BJ (cell line): ENCODE data around the gene DDX24. TPM values are rescaled to one million over a fixed set of nuclear protein-coding genes. Genes with fewer than 3 reads are reported as not detected.
A peak's percentile ranks its signal among the peaks of the same experiment; 100 is the strongest.

Experiments used
- CTCF ChIA-PET: fragments of 350-600 bp; formaldehyde crosslinking; extraction: SDS; loops from one replicate; lab custom pipeline; 2021; ENCODE audit warnings: antibody characterized with exemption, inconsistent platforms; lab: Yijun Ruan, JAX
- POLR2A ChIA-PET: fragments of 300-600 bp; sonication (Branson Sonifier 250); formaldehyde crosslinking; extraction: SDS; loops from one replicate; lab custom pipeline; 2021; ENCODE audit warnings: antibody characterized with exemption; lab: Charles Lee
- DNase-seq: peaks from one replicate; pipeline ENCODE4 v3.0.0-alpha.2; 2011; ENCODE audit warnings: low read depth
- H3K27me3 ChIP-seq: 2 replicates; pipeline ENCODE4 v1.6.0; 2011; ENCODE audit warnings: low read length; ENCODE audit not compliant: control insufficient read depth, insufficient read depth
- H3K36me3 ChIP-seq: 2 replicates; pipeline ENCODE4 v1.5.1; 2011; ENCODE audit warnings: low read length; ENCODE audit not compliant: control insufficient read depth, insufficient read depth
- H3K4me3 ChIP-seq: 2 replicates; pipeline ENCODE4 v1.5.1; 2011; ENCODE audit warnings: low read depth, mild to moderate bottlenecking, control low read depth, low read length
- polyA plus RNA-seq: library from polyadenylated mRNA; depleted of rRNA; stranded (reverse); fragments of >200 nt; gene quantifications from 2 replicates; pipeline ENCODE4 v1.2.3, GENCODE V29; 2011
- TF ChIP-seq, protein P1 (sequence below): IDR thresholded peaks from 2 replicates; pipeline ENCODE4 v1.5.1; 2011; ENCODE audit warnings: low read depth, mild to moderate bottlenecking, control low read depth, inconsistent platforms, low read length, moderate library complexity; ENCODE audit not compliant: insufficient read depth

The DDX24 gene
- polyA plus RNA-seq, 1 experiment: 147 TPM

DNA sequence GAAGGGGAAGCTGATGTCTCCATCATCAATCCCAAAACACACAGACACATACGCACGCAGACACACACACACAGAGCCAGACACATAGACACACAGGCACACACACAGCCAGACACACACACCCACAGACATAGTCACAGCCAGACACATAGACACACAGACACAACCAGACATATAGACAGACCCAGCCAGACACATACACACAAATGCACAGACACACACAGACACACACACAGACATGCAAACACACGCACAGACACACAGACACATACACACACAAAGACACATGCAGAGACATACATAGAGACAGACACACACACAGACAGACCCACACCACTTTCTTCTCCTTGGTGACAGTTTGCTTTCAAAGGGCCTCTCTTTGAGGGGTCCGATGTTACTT, 77.6 kb downstream of the DDX24 start:
- H3K4me3 ChIP-seq: no peak overlapping the region
- no peak for DNase-seq
- H3K27me3 ChIP-seq: peaks cover 5% of the 10 kb centered on the region
- ChIA-PET POLR2A (no interaction called here), CTCF (interaction anchor here (0.9 to 11.5 kb wide), 8 partner anchors 8 to 133 kb away, joined by 3 to 387 read pairs (median 4); no protein-coding TSS in a partner anchor)
- no peaks in the 10 kb centered on the region for H3K36me3 ChIP-seq
- TF ChIP-seq, protein P1, sequence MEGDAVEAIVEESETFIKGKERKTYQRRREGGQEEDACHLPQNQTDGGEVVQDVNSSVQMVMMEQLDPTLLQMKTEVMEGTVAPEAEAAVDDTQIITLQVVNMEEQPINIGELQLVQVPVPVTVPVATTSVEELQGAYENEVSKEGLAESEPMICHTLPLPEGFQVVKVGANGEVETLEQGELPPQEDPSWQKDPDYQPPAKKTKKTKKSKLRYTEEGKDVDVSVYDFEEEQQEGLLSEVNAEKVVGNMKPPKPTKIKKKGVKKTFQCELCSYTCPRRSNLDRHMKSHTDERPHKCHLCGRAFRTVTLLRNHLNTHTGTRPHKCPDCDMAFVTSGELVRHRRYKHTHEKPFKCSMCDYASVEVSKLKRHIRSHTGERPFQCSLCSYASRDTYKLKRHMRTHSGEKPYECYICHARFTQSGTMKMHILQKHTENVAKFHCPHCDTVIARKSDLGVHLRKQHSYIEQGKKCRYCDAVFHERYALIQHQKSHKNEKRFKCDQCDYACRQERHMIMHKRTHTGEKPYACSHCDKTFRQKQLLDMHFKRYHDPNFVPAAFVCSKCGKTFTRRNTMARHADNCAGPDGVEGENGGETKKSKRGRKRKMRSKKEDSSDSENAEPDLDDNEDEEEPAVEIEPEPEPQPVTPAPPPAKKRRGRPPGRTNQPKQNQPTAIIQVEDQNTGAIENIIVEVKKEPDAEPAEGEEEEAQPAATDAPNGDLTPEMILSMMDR: no peak

DNA sequence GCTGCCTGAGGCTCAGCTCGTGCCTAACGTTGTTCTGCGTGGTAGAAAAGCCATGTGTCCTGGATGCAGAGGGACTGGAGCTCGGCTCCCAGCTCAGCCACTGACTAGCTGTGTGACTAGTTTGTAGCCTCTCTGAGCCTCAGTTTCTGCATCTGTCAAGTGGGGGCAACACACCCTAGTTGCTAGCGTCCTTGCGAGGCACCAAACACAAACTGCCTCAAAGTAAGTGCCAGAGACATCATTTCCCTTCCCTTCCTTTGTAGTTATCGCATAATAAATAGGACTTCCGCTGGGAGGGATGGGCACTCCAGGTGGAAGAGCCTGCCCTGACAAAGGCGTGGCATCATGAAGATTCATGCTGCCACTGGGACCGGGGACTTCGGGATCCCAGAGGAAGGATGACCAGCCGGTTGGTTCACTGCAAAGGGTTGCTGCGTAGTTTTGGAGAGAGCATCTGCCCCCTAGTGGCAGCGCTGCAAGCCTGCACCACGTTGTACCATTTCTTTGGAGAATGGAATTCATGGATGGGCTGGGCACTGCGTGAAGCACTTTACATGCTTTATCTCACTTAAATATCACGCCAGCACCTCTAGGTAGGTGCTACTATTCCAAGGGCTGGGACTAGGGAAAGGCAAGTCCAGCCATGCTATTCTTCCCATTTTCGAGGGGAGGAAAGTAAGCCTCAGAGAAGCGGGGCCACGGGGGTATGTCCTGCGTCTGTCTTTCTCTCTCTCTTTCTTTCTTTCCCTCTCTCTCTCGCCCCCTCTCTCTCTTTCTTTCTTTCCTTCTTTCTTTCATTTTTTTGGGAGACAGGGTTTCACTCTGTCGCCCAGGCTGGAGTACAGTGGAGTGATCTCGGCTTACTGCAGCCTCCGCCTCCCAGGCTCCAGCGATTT, 79.3 kb downstream of the DDX24 start:
- peaks cover 5% of the 10 kb centered on the region for H3K27me3 ChIP-seq
- ChIA-PET CTCF (interaction anchor here (0.6 to 11.5 kb wide), 18 partner anchors 9 to 1110 kb away, joined by 3 to 387 read pairs (median 4); no protein-coding TSS in a partner anchor), POLR2A (no interaction called here)
- TF ChIP-seq, protein P1: peak; percentile 98
- no peaks in the 10 kb centered on the region for H3K36me3 ChIP-seq
- H3K4me3 ChIP-seq: no peak overlapping the region
- no peak for DNase-seq

DNA sequence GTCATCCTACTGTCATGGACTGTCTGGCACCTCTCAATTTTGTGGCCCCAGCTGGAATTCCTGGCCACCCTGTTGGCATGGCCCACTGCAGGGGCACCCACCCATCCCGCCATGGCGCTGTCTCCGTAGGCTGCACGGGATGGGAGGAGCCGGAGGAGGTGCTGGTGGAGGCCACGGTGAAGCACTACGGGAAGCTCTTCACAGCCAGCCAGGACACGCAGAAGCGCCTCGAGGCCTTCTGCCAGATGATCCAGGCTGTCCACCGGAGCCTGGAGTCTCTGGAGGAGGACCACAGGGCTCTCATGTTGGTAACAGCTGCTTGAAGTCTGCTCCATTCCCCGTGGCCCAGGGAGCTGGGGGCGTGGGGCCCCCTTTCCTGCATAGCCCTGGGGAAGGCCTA, 80.0 kb downstream of the DDX24 start:
- TF ChIP-seq, protein P1: no peak
- POLR2A ChIA-PET: no interaction called here
- no peaks in the 10 kb centered on the region for H3K36me3 ChIP-seq
- CTCF ChIA-PET: interaction anchor here (0.6 to 11.5 kb wide), 17 partner anchors 9 to 1110 kb away, joined by 3 to 387 read pairs (median 4); no protein-coding TSS in a partner anchor
- no peak for DNase-seq
- peaks cover 5% of the 10 kb centered on the region for H3K27me3 ChIP-seq
- H3K4me3 ChIP-seq: no peak overlapping the region

DNA sequence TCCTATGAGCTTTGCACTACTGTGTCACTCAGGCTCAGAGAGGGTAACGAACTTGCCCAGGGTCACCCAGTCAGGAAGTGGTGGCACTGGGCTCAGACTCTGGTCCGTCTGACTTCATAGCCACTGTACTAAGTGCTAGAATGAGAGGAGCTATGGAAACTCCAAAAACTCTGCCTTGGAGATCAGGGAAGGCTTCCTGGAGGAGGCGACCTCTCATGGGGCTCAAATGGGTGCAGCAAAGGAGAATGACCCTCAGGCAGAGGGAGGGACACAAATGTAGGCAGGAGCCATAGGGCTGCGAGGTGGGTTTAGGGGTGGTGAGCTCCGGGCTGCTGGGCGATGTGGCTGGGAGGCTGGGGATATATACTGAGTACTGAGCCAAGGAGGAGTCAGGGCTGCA, 80.7 kb downstream of the DDX24 start:
- ChIA-PET POLR2A (no interaction called here), CTCF (interaction anchor here (1.1 to 11.5 kb wide), 6 partner anchors 14 to 60 kb away, joined by 3 to 387 read pairs (median 8); no protein-coding TSS in a partner anchor)
- TF ChIP-seq, protein P1: no peak
- Histone ChIP-seq H3K4me3 (no peak overlapping the region), H3K36me3 (no peaks in the 10 kb centered on the region), H3K27me3 (peaks cover 5% of the 10 kb centered on the region)
- DNase-seq: no peak

DNA sequence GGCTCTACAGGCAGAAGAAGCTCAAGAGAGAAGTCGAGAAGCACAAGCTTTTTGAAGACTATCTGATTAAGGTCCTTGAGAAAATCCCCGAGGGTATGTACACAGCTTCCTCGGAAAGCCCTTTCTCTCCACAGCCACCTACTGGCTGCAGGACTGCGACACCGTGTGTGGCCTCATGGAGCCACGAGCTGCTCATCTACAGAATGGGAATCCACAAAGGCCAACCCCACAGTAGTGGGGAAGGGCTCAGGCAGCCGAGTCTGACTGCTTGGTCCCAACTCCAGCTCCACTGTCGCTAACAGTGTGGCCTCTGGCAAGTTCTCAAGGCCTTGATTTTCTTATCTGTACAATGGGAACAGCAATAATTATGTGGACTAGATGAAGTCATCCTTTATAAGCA, 81.4 kb downstream of the DDX24 start:
- DNase-seq: no peak
- H3K4me3 ChIP-seq: no peak overlapping the region
- CTCF ChIA-PET: interaction anchor here (1.1 to 11.5 kb wide), 5 partner anchors 14 to 60 kb away, joined by 3 to 387 read pairs (median 6); no protein-coding TSS in a partner anchor
- H3K36me3 ChIP-seq: no peaks in the 10 kb centered on the region
- H3K27me3 ChIP-seq: peaks cover 5% of the 10 kb centered on the region
- POLR2A ChIA-PET: no interaction called here
- TF ChIP-seq, protein P1: no peak
